ENCODE results near the gene GPSM1.

GRCh38 chr9:136374183-136374575, 46.8 kb downstream of the GPSM1 start:
- TF ChIP-seq NFE2L1 (CRISPR knock-in tag; IDR thresholded peaks at IDR 0.05) (no peak), NR2C2 (CRISPR knock-in tag; IDR thresholded peaks at IDR 0.05) (no peak), CTCF (IDR thresholded peaks at IDR 0.05) (no peak), ZNF512 (CRISPR knock-in tag; IDR thresholded peaks at IDR 0.05; ENCODE audit: borderline replicate concordance) (no peak), SP1 (CRISPR knock-in tag; conservative IDR thresholded peaks at IDR 0.05) (no peak), CREM (CRISPR knock-in tag; IDR thresholded peaks at IDR 0.05) (no peak), HMGXB4 (CRISPR knock-in tag; IDR thresholded peaks at IDR 0.05) (no peak), ZSCAN18 (CRISPR knock-in tag; IDR thresholded peaks at IDR 0.05) (no peak), CREB1 (CRISPR knock-in tag; IDR thresholded peaks at IDR 0.05) (no peak), ELF4 (CRISPR knock-in tag; IDR thresholded peaks at IDR 0.05; ENCODE audit: low read depth) (no peak), JUN (CRISPR knock-in tag; IDR thresholded peaks at IDR 0.05) (no peak), E2F4 (CRISPR knock-in tag; IDR thresholded peaks at IDR 0.05; ENCODE audit: borderline replicate concordance, low read depth) (no peak), E2F1 (CRISPR knock-in tag; IDR thresholded peaks at IDR 0.05) (no peak), SMAD4 (CRISPR knock-in tag; IDR thresholded peaks at IDR 0.05) (no peak)

Data from WTC11 (cell line).